Measurements from ENCODE around the gene PDS5A. TPM values are rescaled to one million over a fixed set of nuclear protein-coding genes. Genes with fewer than 3 reads are reported as not detected.
"Not testable (repeated sequence)": the region's sequence is repeated elsewhere in the genome, so short reads cannot be mapped to it uniquely, and the experiment has no call there.

PDS5A gene
- total RNA-seq, 1 donor from 2014 or later: 64.6 TPM

- Histone ChIP-seq H3K36me3 (peaks cover 0 to 30% of the 10 kb centered on the region in 2 donors), H3K4me1 (no peaks in the 10 kb centered on the region), H3K27me3 (no peaks in the 10 kb centered on the region), H3K9me3 (no peaks in the 10 kb centered on the region), H3K4me3 (no peak overlapping the region), H3K27ac (no peak overlapping the region)
- TF ChIP-seq POLR2AphosphoS5 (IDR thresholded peaks at IDR 0.05; ENCODE audit: insufficient read depth in 1 of 2, low read depth in 1 of 2) (no peak), CTCF (IDR thresholded peaks at IDR 0.05) (no peak), POLR2A (IDR thresholded peaks at IDR 0.05) (no peak)
- DNase-seq (ENCODE audit: extremely low spot score in 2 of 2): no peak
- intact Hi-C loops (cut with DNase I): no loop called here
Observed at GRCh38 chr4:39913471-39913870, 64.2 kb downstream of the PDS5A start.

- no peaks in the 10 kb centered on the region for H3K27me3 ChIP-seq
- H3K27ac ChIP-seq: no peak overlapping the region
- H3K9me3 ChIP-seq: no peaks in the 10 kb centered on the region
- no peak overlapping the region for H3K4me3 ChIP-seq
- no peak for TF ChIP-seq CTCF (IDR thresholded peaks at IDR 0.05)
- no peak for TF ChIP-seq POLR2AphosphoS5 (IDR thresholded peaks at IDR 0.05; ENCODE audit: insufficient read depth in 1 of 2, low read depth in 1 of 2)
- TF ChIP-seq POLR2A (IDR thresholded peaks at IDR 0.05): no peak
- no peaks in the 10 kb centered on the region for H3K4me1 ChIP-seq
- DNase-seq (ENCODE audit: extremely low spot score in 2 of 2): no peak
- intact Hi-C loops (cut with DNase I): no loop called here
- H3K36me3 ChIP-seq: peaks cover 0 to 31% of the 10 kb centered on the region in 2 donors
Observed at GRCh38 chr4:39910064-39910463, 67.6 kb downstream of the PDS5A start.

GRCh38 chr4:39908284-39908683, 69.4 kb downstream of the PDS5A start:
- DNase-seq (ENCODE audit: extremely low spot score in 2 of 2): no peak
- H3K4me3 ChIP-seq: no peak overlapping the region

GRCh38 chr4:39905656-39906055, 72.1 kb downstream of the PDS5A start:
- no peak for DNase-seq (ENCODE audit: extremely low spot score in 2 of 2)
- Histone ChIP-seq H3K4me1 (no peaks in the 10 kb centered on the region), H3K36me3 (peaks cover 0 to 41% of the 10 kb centered on the region in 2 donors), H3K27ac (no peak overlapping the region), H3K4me3 (no peak overlapping the region), H3K9me3 (no peaks in the 10 kb centered on the region), H3K27me3 (no peaks in the 10 kb centered on the region)
- intact Hi-C loops (cut with DNase I): no loop called here
- TF ChIP-seq CTCF (IDR thresholded peaks at IDR 0.05): no peak
- TF ChIP-seq POLR2A (IDR thresholded peaks at IDR 0.05): no peak
- no peak for TF ChIP-seq POLR2AphosphoS5 (IDR thresholded peaks at IDR 0.05; ENCODE audit: insufficient read depth in 1 of 2, low read depth in 1 of 2)

More at GRCh38 chr4:39908284-39908683, 69.4 kb downstream of the PDS5A start:
- TF ChIP-seq POLR2AphosphoS5 (IDR thresholded peaks at IDR 0.05; ENCODE audit: insufficient read depth in 1 of 2, low read depth in 1 of 2) (no peak), POLR2A (IDR thresholded peaks at IDR 0.05) (no peak)
- H3K27ac ChIP-seq: no peak overlapping the region
- intact Hi-C loops (cut with DNase I): no loop called here
- H3K9me3 ChIP-seq: no peaks in the 10 kb centered on the region
- no peaks in the 10 kb centered on the region for H3K4me1 ChIP-seq
- H3K27me3 ChIP-seq: no peaks in the 10 kb centered on the region
- H3K36me3 ChIP-seq: peaks cover 0 to 33% of the 10 kb centered on the region in 2 donors

GRCh38 chr4:39905019-39905418, 72.7 kb downstream of the PDS5A start:
- H3K4me3 ChIP-seq; H3K4me1 ChIP-seq; H3K27ac ChIP-seq; H3K27me3 ChIP-seq; DNase-seq (ENCODE audit: extremely low spot score in 2 of 2); intact Hi-C loops (cut with DNase I); H3K9me3 ChIP-seq: not testable (repeated sequence)
- H3K36me3 ChIP-seq: peaks cover 0 to 44% of the 10 kb centered on the region in 2 donors

GRCh38 chr4:39900966-39901365, 76.7 kb downstream of the PDS5A start:
- peaks cover 0 to 65% of the 10 kb centered on the region in 2 donors for H3K36me3 ChIP-seq
- no peaks in the 10 kb centered on the region for H3K27me3 ChIP-seq
- no peaks in the 10 kb centered on the region for H3K4me1 ChIP-seq
- no peak for DNase-seq (ENCODE audit: extremely low spot score in 2 of 2)
- H3K27ac ChIP-seq: no peak overlapping the region
- no peak for TF ChIP-seq POLR2AphosphoS5 (IDR thresholded peaks at IDR 0.05; ENCODE audit: insufficient read depth in 1 of 2, low read depth in 1 of 2)
- TF ChIP-seq POLR2A (IDR thresholded peaks at IDR 0.05): no peak
- no peak for TF ChIP-seq CTCF (IDR thresholded peaks at IDR 0.05)
- H3K4me3 ChIP-seq: no peak overlapping the region
- H3K9me3 ChIP-seq: no peaks in the 10 kb centered on the region
- intact Hi-C loops (cut with DNase I): no loop called here

Data from vagina (tissue), 2 donors.